ENCODE measurements around the gene CDK5.
"Not testable (repeated sequence)": the region's sequence is repeated elsewhere in the genome, so short reads cannot be mapped to it uniquely, and the experiment has no call there.

CDK5 gene

GRCh38 chr7:151056283-151056665 lies 1.4 kb downstream of the CDK5 start:
- no peak for FAIRE-seq

GRCh38 chr7:151053751-151054150 lies 3.9 kb downstream of the CDK5 start:
- no peak for FAIRE-seq

GRCh38 chr7:151053096-151053495 lies 4.6 kb downstream of the CDK5 start:
- FAIRE-seq: no peak

GRCh38 chr7:151051108-151051507 lies 6.6 kb downstream of the CDK5 start:
- FAIRE-seq: no peak

- FAIRE-seq: no peak
Observed at GRCh38 chr7:151048911-151049463, 8.7 kb downstream of the CDK5 start.

- no peak for FAIRE-seq
Observed at GRCh38 chr7:151047976-151048815, 9.5 kb downstream of the CDK5 start, which contains the start of gene ASIC3. ASIC3 (plus strand) TSS chr7:151048531; CDS start chr7:151048886, 355 bp downstream.

- no peak for FAIRE-seq
Observed at GRCh38 chr7:151046603-151047573, 10.8 kb downstream of the CDK5 start.

GRCh38 chr7:151045967-151046366 lies 11.7 kb downstream of the CDK5 start:
- FAIRE-seq: no peak

GRCh38 chr7:151045262-151045661 lies 12.4 kb downstream of the CDK5 start:
- no peak for FAIRE-seq

- FAIRE-seq: no peak
Observed at GRCh38 chr7:151043959-151044358, 13.7 kb downstream of the CDK5 start.

- FAIRE-seq: not testable (repeated sequence)
Observed at GRCh38 chr7:151043449-151043848, 14.2 kb downstream of the CDK5 start.

GRCh38 chr7:151040616-151041375 lies 16.9 kb downstream of the CDK5 start:
- no peak for FAIRE-seq

- FAIRE-seq: no peak
Observed at GRCh38 chr7:151039850-151040548, 17.7 kb downstream of the CDK5 start.

GRCh38 chr7:151038951-151039849 lies 18.5 kb downstream of the CDK5 start:
- FAIRE-seq: no peak

GRCh38 chr7:151035902-151036301 lies 21.8 kb downstream of the CDK5 start:
- FAIRE-seq: no peak

GRCh38 chr7:151035026-151035717 lies 22.5 kb downstream of the CDK5 start:
- no peak for FAIRE-seq

GRCh38 chr7:151034312-151035025 lies 23.2 kb downstream of the CDK5 start:
- no peak for FAIRE-seq

GRCh38 chr7:151033864-151034249 lies 23.8 kb downstream of the CDK5 start:
- no peak for FAIRE-seq
